ENCODE measurements around the gene C12orf54. TPM values are rescaled to one million over a fixed set of nuclear protein-coding genes. Genes with fewer than 3 reads are reported as not detected.

The C12orf54 gene
- total RNA-seq, 1 donor from 2014 or later, result not detected

- no peaks in the 10 kb centered on the region for H3K27me3 ChIP-seq
- no peaks in the 10 kb centered on the region for H3F3A ChIP-seq (ENCODE audit: low read depth)
- H3K4me3 ChIP-seq, result no peak within 1 kb of the TSS
- no peaks in the 10 kb centered on the region for H3K9me3 ChIP-seq (ENCODE audit: low read depth)
- H3K4me3 Mint-ChIP-seq, result no peak within 1 kb of the TSS
- peaks cover 2% of the 10 kb centered on the region for H3K27me3 Mint-ChIP-seq (ENCODE audit: insufficient read depth, low read depth)
- peaks cover 2% of the 10 kb centered on the region for H3K9me3 Mint-ChIP-seq
- TF ChIP-seq EZH2 (IDR thresholded peaks at IDR 0.05), result no peak
- no peak within 1 kb of the TSS for H3K9ac ChIP-seq
- no peaks in the 10 kb centered on the region for H3K4me1 ChIP-seq
- no peak for DNase-seq (ENCODE audit: low spot score)
- no peak within 1 kb of the TSS for H3K4me2 ChIP-seq
- no peaks in the 10 kb centered on the region for H3K36me3 ChIP-seq
- H4K20me1 ChIP-seq (ENCODE audit: low read depth), result no peaks in the 10 kb centered on the region
- H3K79me2 ChIP-seq (ENCODE audit: low read depth), result no peaks in the 10 kb centered on the region
- H3K27ac Mint-ChIP-seq, result no peak within 1 kb of the TSS
- H3K27ac ChIP-seq, result no peak within 1 kb of the TSS
- no peaks in the 10 kb centered on the region for H3K36me3 Mint-ChIP-seq
- H3K4me1 Mint-ChIP-seq, result no peaks in the 10 kb centered on the region
- peak within 1 kb of the TSS; percentile 0 for H2AFZ ChIP-seq (replicated peaks)
Measured at GRCh38 chr12:48525332-48525731, 43.0 kb downstream of the C12orf54 start, which contains the start of gene OR8S1. Gene OR8S1 (plus strand): TSS chr12:48525632. CDS start chr12:48525632, 0 bp downstream.

DNA sequence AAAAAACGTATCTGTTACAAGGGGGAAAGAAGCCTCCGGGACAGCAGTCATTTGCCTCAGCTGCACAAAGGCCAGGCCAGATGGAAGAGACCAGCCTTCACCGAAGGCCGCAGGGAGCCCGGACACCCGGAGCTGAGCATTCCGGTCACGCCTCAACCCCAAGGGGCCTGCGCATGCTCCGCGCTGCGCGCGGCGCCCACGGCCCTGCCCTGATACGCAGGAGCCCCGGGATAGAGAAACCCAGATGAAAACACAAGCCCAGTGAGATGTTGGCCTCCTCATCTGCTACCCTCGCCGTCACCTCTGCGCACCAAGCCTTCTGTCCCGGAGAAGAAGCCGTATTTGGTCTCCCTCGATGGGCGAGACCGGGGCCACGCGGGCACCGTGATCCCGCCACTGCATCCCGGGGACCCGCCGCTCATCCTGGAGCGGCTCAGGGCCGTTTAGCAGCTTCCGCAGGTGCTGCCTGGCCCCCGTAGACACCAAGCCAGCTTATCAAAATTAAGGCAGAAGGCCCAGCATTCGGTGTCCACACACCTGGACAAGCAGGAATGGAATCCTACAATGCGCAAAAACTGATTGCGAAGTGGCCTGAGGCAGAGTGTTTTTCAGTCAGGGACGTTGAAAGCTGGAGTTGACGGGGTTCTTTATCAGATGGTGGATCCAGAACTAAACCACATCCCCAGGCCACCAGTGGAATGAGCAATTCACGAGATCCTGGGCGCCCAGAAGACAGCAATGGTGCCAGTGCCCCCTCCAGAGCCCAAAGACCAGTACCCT, 45.8 kb downstream of the C12orf54 start:
- Histone ChIP-seq H4K20me1 (ENCODE audit: low read depth) (no peaks in the 10 kb centered on the region), H3K27ac (no peak overlapping the region), H3K79me2 (ENCODE audit: low read depth) (no peaks in the 10 kb centered on the region), H3K27me3 (no peaks in the 10 kb centered on the region), H3K36me3 (no peaks in the 10 kb centered on the region), H2AFZ (replicated peaks) (no peak overlapping the region), H3F3A (ENCODE audit: low read depth) (no peaks in the 10 kb centered on the region), H3K4me3 (no peak overlapping the region), H3K9ac (no peak overlapping the region), H3K4me1 (no peaks in the 10 kb centered on the region), H3K9me3 (ENCODE audit: low read depth) (no peaks in the 10 kb centered on the region), H3K4me2 (no peak overlapping the region)
- TF ChIP-seq, protein P1, sequence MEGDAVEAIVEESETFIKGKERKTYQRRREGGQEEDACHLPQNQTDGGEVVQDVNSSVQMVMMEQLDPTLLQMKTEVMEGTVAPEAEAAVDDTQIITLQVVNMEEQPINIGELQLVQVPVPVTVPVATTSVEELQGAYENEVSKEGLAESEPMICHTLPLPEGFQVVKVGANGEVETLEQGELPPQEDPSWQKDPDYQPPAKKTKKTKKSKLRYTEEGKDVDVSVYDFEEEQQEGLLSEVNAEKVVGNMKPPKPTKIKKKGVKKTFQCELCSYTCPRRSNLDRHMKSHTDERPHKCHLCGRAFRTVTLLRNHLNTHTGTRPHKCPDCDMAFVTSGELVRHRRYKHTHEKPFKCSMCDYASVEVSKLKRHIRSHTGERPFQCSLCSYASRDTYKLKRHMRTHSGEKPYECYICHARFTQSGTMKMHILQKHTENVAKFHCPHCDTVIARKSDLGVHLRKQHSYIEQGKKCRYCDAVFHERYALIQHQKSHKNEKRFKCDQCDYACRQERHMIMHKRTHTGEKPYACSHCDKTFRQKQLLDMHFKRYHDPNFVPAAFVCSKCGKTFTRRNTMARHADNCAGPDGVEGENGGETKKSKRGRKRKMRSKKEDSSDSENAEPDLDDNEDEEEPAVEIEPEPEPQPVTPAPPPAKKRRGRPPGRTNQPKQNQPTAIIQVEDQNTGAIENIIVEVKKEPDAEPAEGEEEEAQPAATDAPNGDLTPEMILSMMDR (IDR thresholded peaks at IDR 0.05), result no peak
- TF ChIP-seq EZH2 (IDR thresholded peaks at IDR 0.05) (no peak), EZH2phosphoT487 (IDR thresholded peaks at IDR 0.05) (no peak)
- no peak overlapping the region for H3K27ac Mint-ChIP-seq
- H3K9me3 Mint-ChIP-seq, result peaks cover 2% of the 10 kb centered on the region
- H3K4me1 Mint-ChIP-seq, result no peaks in the 10 kb centered on the region
- no peaks in the 10 kb centered on the region for H3K36me3 Mint-ChIP-seq
- H3K4me3 Mint-ChIP-seq, result no peak overlapping the region
- peaks cover 2% of the 10 kb centered on the region for H3K27me3 Mint-ChIP-seq (ENCODE audit: insufficient read depth, low read depth)
- no peak for DNase-seq (ENCODE audit: low spot score)

DNA sequence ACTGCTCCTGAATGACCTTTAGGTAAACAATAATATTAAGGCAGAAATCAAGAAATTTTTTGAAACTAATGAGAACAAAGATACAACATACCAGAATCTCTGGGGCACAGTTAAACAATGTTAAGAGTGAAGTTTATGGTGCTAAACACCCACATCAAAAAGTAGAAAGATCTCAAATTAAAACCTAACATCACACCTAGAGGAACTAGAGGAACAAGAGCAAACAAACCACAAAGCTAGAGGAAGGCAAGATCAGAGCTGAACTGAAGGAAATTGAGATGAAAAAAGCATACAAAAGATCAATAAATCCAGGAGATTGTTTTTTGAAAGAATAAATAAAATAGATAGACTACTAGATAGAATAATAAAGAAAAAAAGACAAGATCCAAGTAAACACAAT, 50.3 kb downstream of the C12orf54 start:
- DNase-seq (ENCODE audit: low spot score), result no peak
- no peaks in the 10 kb centered on the region for H3K27me3 Mint-ChIP-seq (ENCODE audit: insufficient read depth, low read depth)
- H2AFZ ChIP-seq (replicated peaks), result no peak overlapping the region
- H3K4me3 ChIP-seq, result no peak overlapping the region
- no peak overlapping the region for H3K4me2 ChIP-seq
- no peaks in the 10 kb centered on the region for H3K79me2 ChIP-seq (ENCODE audit: low read depth)
- H3K4me3 Mint-ChIP-seq, result no peak overlapping the region
- TF ChIP-seq, protein P1 (IDR thresholded peaks at IDR 0.05), result no peak
- TF ChIP-seq EZH2 (IDR thresholded peaks at IDR 0.05) (no peak), EZH2phosphoT487 (IDR thresholded peaks at IDR 0.05) (no peak)
- peaks cover 7% of the 10 kb centered on the region for H3K9me3 Mint-ChIP-seq
- no peaks in the 10 kb centered on the region for H3K36me3 ChIP-seq
- no peak overlapping the region for H3K27ac Mint-ChIP-seq
- no peaks in the 10 kb centered on the region for H4K20me1 ChIP-seq (ENCODE audit: low read depth)
- no peak overlapping the region for H3K9ac ChIP-seq
- H3K4me1 Mint-ChIP-seq, result no peaks in the 10 kb centered on the region
- no peaks in the 10 kb centered on the region for H3K4me1 ChIP-seq
- no peak overlapping the region for H3K27ac ChIP-seq
- no peaks in the 10 kb centered on the region for H3F3A ChIP-seq (ENCODE audit: low read depth)
- no peaks in the 10 kb centered on the region for H3K9me3 ChIP-seq (ENCODE audit: low read depth)
- no peaks in the 10 kb centered on the region for H3K36me3 Mint-ChIP-seq
- H3K27me3 ChIP-seq, result no peaks in the 10 kb centered on the region

GRCh38 chr12:48536602-48537001, 54.3 kb downstream of the C12orf54 start:
- Histone ChIP-seq H3K9me3 (ENCODE audit: low read depth) (no peaks in the 10 kb centered on the region), H4K20me1 (ENCODE audit: low read depth) (no peaks in the 10 kb centered on the region), H3F3A (ENCODE audit: low read depth) (no peaks in the 10 kb centered on the region), H3K4me2 (no peak overlapping the region), H3K36me3 (no peaks in the 10 kb centered on the region), H3K4me1 (no peaks in the 10 kb centered on the region), H3K4me3 (no peak overlapping the region), H3K79me2 (ENCODE audit: low read depth) (no peaks in the 10 kb centered on the region), H3K9ac (no peak overlapping the region), H2AFZ (replicated peaks) (no peak overlapping the region), H3K27me3 (no peaks in the 10 kb centered on the region), H3K27ac (no peak overlapping the region)
- TF ChIP-seq EZH2phosphoT487 (IDR thresholded peaks at IDR 0.05), result no peak
- TF ChIP-seq, protein P1 (IDR thresholded peaks at IDR 0.05), result no peak
- no peak for TF ChIP-seq EZH2 (IDR thresholded peaks at IDR 0.05)
- Mint-ChIP-seq H3K36me3 (no peaks in the 10 kb centered on the region), H3K4me1 (no peaks in the 10 kb centered on the region), H3K27ac (no peak overlapping the region), H3K4me3 (no peak overlapping the region), H3K9me3 (peaks cover 5% of the 10 kb centered on the region), H3K27me3 (ENCODE audit: insufficient read depth, low read depth) (peaks cover 2% of the 10 kb centered on the region)
- no peak for DNase-seq (ENCODE audit: low spot score)
